Retinal pigment epithelial cell (primary cell): Measurements from ENCODE around the gene COX7A1.
A peak's percentile ranks its signal among the peaks of the same experiment; 100 is the strongest.

Experiments
- DNase-seq: peaks from one replicate; pipeline ENCODE4 v3.0.0-alpha.2; 2010; ENCODE audit warnings: low read depth
- H3K4me3 ChIP-seq: 2 replicates; pipeline ENCODE4 v1.5.1; 2011; ENCODE audit warnings: mild to moderate bottlenecking, low read length, control low read depth, moderate library complexity
- TF ChIP-seq, protein P1 (sequence below): conservative IDR thresholded peaks from 2 replicates; pipeline ENCODE4 v1.5.1; 2011; ENCODE audit warnings: low read depth, low read length, control low read depth, inconsistent platforms

The COX7A1 gene

DNA sequence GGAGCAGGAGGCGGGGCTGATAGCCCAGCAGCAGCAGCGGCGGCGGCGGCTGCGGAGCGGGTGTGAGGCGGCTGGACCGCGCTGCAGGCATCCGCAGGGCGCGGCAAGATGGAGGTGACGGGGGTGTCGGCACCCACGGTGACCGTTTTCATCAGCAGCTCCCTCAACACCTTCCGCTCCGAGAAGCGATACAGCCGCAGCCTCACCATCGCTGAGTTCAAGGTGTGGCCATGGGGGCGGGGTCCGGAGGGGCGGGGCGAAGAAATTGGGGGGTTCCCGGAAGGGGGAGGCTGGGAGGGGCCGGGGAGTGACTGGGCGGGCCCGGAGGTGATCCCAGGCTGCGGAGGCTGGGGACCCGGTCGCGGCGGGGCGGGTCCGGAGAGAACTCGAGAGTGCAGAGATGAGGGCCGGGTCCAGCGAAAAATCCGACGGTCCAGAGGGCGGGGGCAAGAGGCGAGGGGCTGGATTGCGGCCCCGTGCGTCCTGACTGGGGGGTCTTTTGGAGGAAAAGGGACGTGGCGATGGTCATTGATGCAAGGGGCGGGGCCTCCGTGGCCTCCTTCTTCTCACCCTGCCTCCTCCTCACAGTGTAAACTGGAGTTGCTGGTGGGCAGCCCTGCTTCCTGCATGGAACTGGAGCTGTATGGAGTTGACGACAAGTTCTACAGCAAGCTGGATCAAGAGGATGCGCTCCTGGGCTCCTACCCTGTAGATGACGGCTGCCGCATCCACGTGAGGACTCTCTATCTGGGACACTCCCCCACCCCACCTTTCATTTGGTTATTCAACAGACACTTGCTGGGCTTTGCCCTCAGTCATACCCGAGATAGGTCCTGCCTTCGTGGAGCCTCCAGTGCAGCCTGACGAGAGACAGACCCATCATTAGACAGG is 36.5 kb downstream of the COX7A1 start, which contains the start of gene TBCB:
Gene TBCB (plus strand): TSS at position 16 of the 891 bp plus-strand sequence. CDS start 93 bp downstream, at position 109.
- TF ChIP-seq, protein P1, sequence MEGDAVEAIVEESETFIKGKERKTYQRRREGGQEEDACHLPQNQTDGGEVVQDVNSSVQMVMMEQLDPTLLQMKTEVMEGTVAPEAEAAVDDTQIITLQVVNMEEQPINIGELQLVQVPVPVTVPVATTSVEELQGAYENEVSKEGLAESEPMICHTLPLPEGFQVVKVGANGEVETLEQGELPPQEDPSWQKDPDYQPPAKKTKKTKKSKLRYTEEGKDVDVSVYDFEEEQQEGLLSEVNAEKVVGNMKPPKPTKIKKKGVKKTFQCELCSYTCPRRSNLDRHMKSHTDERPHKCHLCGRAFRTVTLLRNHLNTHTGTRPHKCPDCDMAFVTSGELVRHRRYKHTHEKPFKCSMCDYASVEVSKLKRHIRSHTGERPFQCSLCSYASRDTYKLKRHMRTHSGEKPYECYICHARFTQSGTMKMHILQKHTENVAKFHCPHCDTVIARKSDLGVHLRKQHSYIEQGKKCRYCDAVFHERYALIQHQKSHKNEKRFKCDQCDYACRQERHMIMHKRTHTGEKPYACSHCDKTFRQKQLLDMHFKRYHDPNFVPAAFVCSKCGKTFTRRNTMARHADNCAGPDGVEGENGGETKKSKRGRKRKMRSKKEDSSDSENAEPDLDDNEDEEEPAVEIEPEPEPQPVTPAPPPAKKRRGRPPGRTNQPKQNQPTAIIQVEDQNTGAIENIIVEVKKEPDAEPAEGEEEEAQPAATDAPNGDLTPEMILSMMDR: no peak
- peak within 1 kb of the TSS; percentile 93 for H3K4me3 ChIP-seq
- no peak for DNase-seq

DNA sequence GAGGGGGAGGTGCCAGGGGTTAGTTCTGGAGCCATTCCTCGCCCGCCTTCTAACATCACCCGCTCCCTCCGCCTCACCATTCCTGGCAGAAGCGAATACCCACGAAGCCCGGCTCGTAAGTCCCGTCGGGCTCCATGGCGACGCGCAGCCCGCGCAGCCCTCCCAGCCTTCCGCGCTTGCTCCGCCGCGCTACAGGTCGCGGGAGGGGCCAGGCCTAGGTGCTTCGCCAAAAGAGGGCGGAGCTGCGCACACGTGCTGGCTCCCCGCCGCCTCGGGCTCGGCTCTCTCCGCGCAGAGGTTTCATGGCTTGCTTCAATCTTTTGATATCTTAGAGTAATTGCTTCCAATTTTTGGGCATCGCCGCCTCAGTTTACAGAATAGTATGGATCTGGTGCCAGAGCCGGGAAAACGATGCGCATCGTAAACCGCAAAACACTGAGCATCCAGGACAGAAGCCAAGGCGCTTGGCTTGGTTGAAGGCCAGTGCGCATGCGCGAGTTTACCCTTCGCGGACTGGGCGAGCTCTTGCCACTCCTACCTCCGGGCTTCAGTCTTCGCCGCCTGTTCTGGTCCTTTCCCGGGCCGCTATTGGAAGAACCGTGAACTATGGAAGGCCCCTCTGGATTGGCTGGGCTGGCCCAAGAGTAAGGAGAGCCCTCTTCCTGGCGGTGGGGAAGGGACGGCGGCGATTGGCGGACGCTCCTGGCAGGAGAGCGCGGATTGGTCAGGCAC is 37.4 kb downstream of the COX7A1 start, which contains the start of gene POLR2I:
Gene POLR2I (minus strand): TSS at position 155 of the 732 bp plus-strand sequence. CDS start 19 bp downstream, at position 136.
- peak; percentile 99 for DNase-seq
- TF ChIP-seq, protein P1: no peak
- peak within 1 kb of the TSS; percentile 93 for H3K4me3 ChIP-seq

DNA sequence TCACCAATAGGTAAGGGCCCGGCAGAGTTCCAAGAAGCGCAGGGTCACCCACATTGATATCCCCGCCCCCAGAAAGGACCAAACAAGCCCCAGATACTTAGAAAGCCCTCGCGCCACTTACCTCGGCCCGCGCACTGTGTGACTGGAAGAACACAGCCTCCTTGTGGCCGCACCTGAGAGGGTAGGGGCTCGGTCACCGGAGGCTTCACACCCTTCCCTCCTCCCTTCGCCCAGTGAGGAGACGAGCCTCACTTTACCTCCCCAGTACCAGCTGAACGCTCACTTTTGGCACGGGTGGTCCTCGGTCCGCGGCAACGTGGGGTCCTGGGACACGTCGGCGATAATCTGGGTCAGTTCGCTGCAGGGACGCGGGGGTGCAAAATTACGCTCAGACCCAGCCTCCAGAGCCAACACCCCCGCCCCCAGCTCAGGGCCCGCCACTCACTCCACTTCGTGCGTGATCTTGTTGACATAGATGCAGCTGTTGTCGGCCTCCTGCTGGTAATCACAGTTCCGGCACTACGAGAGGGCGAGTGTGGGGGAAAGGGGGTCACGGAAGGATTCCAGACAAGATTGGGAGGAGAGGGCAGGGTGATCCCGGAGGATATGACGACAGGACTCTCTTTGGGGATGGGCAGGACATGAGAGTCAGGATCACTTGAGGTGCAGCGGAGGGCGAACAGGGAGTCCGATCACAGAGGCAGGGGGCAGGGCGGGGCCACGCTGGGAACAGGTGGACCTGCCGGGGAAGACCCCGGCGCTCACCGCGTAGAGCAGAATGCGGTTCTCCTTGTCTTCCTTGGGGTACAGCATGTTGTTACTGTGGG is 38.1 kb downstream of the COX7A1 start:
- peak overlapping the region; percentile 93 for H3K4me3 ChIP-seq
- DNase-seq: no peak
- TF ChIP-seq, protein P1: peak; percentile 43

DNA sequence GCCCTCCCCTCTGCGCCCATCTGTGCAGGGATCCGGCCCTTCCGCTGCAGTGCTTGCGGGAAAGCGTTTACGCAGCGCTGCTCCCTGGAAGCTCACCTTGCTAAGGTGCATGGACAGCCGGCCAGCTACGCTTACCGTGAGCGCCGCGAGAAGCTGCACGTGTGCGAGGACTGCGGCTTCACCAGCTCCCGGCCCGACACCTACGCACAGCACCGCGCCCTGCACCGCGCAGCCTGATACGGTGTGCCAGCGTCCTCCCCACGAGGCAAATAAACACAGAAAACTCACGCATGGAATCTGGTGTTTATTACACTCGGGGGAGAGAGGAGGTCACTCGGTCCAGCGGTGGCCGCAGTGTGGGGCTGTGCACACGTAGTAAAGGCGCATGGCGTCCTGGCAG is 38.8 kb downstream of the COX7A1 start:
- H3K4me3 ChIP-seq: peak overlapping the region; percentile 93

DNA sequence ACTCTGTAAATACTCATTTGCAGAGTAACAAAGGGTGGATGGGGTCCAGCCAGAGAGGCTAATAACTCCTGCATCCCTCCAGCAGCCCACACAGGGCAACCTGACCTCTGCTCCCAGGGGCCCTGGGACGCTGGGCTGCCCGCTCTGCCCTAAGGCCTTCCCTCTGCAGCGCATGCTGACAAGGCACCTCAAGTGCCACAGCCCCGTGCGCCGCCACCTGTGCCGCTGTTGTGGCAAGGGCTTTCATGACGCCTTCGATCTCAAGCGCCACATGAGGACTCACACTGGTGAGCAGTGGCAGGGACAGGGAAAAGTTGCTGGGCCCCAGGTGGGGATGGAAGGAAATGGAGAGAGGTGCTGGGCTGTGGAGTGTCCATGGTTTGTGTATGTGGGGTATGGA is 39.6 kb downstream of the COX7A1 start:
- H3K4me3 ChIP-seq: no peak overlapping the region
- no peak for DNase-seq
- TF ChIP-seq, protein P1: no peak

More for the DNA sequence above, 38.8 kb downstream of the COX7A1 start:
- DNase-seq: no peak
- TF ChIP-seq, protein P1: no peak

DNA sequence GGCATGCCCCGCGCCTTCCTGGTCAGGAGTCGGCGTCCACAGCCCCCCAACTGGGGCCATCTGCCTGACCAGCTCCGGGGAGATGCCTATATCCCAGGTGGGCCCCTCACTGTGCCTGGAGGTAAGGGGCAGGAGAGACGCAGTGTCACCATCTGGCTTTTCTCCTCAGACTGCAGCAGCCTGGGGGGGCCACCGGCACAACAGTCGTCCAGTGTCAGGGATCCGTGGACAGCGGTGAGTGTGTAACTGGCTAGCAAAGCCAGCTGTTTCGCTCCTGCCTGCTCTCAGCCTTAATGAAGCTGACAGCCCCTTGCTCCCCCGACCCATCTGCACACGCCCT is 41.1 kb downstream of the COX7A1 start:
- no peak overlapping the region for H3K4me3 ChIP-seq
- DNase-seq: no peak
- TF ChIP-seq, protein P1: no peak
